Coronary artery (tissue), 2 donors: ENCODE data around the gene KCNG1.

Source experiments
- DNase-seq: peaks from one replicate; pipeline ENCODE4 v3.0.0-alpha.2; 2017; ENCODE audit warnings: low spot score
- H3K27ac ChIP-seq, 2 donors: fragments of 200-600 bp; sonication (generic); one replicate each; pipeline ENCODE4 v1.5.1; 2016 to 2019
- H3K4me3 ChIP-seq: fragments of 200-600 bp; sonication (generic); 2 replicates; pipeline ENCODE4 v1.5.1; 2016; ENCODE audit warnings: mild to moderate bottlenecking, moderate library complexity
- TF ChIP-seq, protein P1 (sequence below): fragments of 200-600 bp; sonication (generic); IDR thresholded peaks from one replicate; pipeline ENCODE4 v1.5.1; 2019; ENCODE audit warnings: antibody characterized with exemption

Gene KCNG1

DNA sequence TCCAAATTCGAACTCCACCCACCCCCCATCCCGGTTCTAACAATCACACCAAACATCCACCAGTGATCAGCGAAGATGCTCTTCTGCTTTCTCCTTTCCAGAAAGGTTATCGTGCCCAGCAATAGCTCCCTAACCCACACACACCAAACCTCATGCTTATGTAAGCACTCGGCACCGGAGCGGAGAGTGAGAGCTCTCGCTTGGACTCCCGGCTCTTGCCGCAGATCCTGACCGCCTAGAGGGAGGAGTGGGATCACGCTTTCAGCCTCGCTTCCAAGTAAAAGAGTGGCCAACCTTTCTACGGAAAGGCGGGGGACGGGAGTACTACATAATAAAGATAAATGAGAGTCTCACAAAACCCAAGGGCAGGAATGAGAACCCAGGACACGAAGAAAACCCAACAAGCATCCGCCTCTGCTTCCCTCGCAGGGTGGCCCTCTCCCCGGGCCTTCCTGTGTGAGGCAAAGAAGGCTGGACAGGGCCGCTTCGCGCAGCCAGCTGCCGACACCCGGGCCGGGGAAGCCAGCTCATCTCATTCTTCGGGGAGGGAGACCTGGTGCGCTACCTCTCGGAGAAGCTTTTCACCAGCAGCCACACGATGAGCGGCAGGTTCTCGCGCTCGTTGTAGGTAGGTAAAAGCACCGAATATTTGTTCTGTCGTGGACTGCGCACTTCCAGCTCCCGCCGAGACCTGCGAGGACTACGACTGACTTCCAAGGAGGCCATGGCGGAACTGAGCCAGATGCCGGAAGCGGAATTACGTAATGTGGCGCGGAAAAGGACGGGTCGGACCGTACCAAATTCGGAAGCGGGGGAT lies 64.9 kb downstream of the KCNG1 start, which contains the start of gene DPM1:
Gene DPM1 (minus strand): TSS at position 735 of the 817 bp plus-strand sequence. CDS start 9 bp downstream, at position 726.
- peak within 1 kb of the TSS; percentile 90 for H3K4me3 ChIP-seq
- DNase-seq = peak; percentile 87
- TF ChIP-seq, protein P1, sequence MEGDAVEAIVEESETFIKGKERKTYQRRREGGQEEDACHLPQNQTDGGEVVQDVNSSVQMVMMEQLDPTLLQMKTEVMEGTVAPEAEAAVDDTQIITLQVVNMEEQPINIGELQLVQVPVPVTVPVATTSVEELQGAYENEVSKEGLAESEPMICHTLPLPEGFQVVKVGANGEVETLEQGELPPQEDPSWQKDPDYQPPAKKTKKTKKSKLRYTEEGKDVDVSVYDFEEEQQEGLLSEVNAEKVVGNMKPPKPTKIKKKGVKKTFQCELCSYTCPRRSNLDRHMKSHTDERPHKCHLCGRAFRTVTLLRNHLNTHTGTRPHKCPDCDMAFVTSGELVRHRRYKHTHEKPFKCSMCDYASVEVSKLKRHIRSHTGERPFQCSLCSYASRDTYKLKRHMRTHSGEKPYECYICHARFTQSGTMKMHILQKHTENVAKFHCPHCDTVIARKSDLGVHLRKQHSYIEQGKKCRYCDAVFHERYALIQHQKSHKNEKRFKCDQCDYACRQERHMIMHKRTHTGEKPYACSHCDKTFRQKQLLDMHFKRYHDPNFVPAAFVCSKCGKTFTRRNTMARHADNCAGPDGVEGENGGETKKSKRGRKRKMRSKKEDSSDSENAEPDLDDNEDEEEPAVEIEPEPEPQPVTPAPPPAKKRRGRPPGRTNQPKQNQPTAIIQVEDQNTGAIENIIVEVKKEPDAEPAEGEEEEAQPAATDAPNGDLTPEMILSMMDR = no peak
- H3K27ac ChIP-seq = peak within 1 kb of the TSS; percentile 84 to 90

DNA sequence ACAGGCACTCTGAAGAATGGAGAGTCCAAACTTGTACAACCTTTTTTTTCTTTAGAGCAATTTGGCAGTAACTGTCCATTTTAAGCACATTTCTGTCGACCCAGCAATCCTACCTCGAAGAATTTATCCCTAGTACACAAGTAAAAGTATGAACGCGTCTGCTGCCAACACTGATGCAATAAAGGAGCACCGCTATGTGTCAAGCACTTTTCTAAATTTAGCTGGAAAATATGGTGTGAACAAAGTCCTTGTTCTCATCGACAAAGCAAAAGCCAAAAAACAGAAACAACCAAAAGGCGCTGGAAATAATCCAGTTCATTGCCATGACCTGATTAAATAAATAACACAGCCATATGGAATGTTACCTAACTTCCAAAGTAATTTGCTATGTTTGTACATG lies 65.6 kb downstream of the KCNG1 start:
- TF ChIP-seq, protein P1 = no peak
- peak overlapping the region; percentile 84 to 90 for H3K27ac ChIP-seq
- H3K4me3 ChIP-seq = peak overlapping the region; percentile 90
- no peak for DNase-seq

DNA sequence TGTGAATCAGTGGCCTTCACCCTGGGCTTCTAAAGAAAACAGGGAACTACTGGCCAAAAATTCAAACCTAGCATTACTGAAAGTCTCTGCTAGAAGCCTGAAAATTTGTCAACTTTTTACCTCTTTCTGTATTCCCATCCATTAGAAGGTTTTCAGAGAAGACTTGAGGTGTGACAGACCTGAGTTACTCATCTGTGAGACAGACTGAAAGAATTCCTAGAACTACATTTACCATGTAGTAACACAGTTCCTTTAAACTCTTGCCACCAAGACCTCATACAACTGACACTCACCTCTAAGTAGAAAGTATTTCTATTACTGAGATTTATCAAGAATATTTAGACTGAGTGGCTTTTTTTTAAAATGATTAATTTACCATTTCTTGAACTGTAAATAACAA lies 69.1 kb downstream of the KCNG1 start:
- Histone ChIP-seq H3K4me3 (no peak overlapping the region), H3K27ac (no peak overlapping the region)
- no peak for DNase-seq
- TF ChIP-seq, protein P1 = no peak
